ENCODE data around the gene B3GNT3.
"Not testable (repeated sequence)": the region's sequence is repeated elsewhere in the genome, so short reads cannot be mapped to it uniquely, and the experiment has no call there.

Gene B3GNT3

DNA sequence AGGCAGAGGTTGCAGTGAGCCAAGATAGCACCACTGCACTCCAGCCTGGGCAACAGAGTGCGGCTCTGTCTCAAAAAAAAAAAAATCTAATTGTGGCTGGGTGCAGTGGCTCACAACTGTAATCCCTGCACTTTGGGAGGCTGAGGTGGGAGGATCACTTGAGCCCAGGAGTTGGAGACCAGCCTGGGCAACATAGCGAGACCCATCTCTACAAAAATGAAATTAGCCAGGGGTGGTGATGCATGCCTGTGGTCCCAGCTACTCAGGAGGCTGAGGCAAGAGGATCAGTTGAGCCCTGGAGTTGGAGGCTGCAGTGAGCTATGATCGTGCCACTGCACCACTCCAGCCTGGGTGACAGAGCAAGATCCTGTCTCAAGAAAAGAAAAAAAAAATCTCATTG is 3.7 kb downstream of the B3GNT3 start:
- DNase-seq, result not testable (repeated sequence)

DNA sequence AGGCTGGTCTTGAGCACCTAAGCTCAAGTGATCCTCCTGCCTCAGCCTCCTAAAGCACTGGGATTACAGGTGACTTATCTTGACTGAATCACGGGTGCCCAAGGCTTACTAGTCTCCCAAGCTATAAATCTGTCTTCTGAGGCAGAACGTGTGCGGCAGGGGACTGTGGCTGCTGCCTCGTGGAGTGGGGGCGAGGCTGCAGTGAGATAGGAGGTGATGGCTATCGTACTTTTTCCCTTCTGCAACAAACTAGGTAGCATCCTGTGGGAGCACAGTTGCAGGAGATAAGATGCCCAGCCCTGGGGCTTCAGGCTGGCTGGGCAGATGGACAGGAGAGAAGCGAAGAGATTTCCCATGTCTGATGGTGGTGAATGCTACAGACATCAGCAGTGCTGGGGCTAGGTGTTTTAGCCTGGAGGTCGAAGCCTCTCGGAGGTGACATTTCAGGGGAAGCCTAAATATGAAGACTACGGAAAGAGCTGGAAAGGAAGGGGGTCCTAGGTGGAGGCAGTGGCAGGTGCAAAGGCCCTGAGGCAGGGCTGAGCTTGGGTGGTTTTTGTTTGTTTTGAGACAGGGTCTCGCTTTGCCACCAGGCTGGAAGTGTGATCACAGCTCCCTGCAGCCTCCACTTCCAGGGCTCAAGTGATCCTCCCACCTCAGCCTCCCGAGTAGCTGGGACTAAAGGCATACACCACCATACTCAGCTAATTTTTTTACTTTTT is 7.4 kb downstream of the B3GNT3 start:
- no peak for DNase-seq

DNA sequence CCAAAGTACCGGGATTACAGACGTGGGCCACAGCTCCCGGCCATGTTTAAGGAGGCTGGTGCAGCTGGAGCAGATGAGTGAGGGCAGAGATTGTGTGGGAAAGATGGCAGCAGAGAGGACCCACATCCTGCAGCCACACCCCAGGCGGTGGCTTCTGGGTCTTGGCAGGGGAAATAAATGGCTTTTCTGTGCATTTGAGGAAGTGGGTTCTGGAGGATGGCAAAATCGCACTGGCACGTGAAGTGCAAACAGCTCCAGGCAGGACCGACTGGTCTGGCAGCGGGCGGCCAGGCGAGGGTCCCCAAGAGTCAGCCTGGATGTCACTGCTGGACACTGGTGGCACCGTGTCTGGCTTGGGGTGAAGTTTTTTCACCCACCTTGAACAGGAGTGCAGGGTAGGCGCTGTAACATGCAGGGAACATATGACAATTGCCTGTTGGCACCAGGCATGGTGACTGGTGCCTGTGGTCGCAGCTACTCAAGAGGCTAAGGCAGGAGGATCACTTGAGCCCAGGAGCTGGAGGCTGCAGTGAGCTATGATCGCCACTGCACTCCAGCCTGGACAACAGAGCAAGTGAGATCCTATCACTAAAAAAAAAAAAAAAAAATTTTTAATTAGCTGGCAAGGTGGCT is 8.4 kb downstream of the B3GNT3 start:
- no peak for DNase-seq

DNA sequence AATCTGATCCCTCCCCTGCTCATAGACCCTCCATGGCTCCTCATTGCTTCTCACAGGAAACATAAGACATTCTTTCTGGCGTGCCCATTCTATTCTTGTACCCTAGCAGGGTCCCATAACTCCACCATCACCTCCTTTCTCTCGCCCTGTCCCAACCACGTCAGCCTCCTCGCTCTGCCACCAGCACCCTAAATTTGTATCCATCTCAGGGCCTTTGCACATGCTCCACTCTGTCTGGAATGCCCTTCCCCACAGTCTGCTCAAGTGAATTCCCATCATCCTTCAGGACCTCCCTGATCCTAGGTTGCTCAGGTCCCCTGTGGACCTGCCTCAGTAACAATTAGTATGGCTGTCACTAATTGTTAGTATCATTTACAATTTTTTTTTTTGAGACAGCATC is 10.5 kb downstream of the B3GNT3 start:
- DNase-seq, result no peak

DNA sequence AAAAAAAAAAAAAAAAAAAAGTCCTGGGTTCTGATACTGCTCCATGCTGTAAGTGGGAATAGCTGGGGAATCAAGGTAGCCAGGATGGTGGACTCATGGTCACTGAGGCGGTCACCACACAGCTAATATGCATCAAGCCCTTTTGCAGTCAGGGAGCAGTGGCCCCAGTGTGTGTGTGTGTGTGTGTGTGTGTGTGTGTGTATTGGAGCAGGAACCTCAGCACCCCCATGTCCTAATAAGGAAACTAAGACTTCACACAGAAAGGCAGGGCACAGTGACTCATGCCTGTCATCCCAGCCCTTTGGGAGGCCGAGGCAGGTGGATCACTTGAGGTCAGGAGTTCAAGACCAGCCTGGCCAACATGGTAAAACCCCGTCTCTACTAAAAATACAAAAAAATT is 12.0 kb downstream of the B3GNT3 start:
- DNase-seq, result no peak

DNA sequence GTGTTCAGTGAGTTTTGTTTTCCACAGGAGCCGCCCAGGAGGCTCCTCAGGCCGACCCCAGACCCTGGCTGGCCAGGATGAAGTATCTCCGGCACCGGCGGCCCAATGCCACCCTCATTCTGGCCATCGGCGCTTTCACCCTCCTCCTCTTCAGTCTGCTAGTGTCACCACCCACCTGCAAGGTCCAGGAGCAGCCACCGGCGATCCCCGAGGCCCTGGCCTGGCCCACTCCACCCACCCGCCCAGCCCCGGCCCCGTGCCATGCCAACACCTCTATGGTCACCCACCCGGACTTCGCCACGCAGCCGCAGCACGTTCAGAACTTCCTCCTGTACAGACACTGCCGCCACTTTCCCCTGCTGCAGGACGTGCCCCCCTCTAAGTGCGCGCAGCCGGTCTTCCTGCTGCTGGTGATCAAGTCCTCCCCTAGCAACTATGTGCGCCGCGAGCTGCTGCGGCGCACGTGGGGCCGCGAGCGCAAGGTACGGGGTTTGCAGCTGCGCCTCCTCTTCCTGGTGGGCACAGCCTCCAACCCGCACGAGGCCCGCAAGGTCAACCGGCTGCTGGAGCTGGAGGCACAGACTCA is 12.9 kb downstream of the B3GNT3 start:
- no peak for DNase-seq

DNA sequence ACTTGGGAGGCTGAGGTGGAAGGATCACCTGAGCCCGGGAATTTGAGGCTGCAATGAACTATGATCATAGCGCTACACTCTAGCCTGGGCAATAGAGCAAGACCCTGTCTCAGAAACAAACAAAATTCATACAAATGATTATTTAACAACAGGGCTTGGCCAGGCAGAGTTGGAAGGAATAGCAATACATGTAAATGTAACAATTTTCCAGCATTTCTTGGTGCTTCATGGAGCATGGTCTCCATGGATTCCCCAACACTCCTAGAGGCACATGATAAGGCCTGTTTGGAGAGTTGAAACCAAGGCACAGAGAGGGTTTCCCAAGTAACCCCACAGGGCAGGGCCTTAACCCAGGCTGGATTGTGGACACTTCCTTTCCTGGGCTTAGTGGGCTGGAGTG is 16.2 kb downstream of the B3GNT3 start:
- DNase-seq, result no peak

DNA sequence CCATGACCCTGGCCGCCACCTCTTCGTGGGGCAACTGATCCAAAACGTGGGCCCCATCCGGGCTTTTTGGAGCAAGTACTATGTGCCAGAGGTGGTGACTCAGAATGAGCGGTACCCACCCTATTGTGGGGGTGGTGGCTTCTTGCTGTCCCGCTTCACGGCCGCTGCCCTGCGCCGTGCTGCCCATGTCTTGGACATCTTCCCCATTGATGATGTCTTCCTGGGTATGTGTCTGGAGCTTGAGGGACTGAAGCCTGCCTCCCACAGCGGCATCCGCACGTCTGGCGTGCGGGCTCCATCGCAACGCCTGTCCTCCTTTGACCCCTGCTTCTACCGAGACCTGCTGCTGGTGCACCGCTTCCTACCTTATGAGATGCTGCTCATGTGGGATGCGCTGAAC is 16.7 kb downstream of the B3GNT3 start:
- DNase-seq, result no peak

DNA sequence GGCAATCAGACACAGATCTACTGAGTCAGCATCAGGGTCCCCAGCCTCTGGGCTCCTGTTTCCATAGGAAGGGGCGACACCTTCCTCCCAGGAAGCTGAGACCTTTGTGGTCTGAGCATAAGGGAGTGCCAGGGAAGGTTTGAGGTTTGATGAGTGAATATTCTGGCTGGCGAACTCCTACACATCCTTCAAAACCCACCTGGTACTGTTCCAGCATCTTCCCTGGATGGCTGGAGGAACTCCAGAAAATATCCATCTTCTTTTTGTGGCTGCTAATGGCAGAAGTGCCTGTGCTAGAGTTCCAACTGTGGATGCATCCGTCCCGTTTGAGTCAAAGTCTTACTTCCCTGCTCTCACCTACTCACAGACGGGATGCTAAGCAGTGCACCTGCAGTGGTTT is 17.2 kb downstream of the B3GNT3 start:
- no peak for DNase-seq

DNA sequence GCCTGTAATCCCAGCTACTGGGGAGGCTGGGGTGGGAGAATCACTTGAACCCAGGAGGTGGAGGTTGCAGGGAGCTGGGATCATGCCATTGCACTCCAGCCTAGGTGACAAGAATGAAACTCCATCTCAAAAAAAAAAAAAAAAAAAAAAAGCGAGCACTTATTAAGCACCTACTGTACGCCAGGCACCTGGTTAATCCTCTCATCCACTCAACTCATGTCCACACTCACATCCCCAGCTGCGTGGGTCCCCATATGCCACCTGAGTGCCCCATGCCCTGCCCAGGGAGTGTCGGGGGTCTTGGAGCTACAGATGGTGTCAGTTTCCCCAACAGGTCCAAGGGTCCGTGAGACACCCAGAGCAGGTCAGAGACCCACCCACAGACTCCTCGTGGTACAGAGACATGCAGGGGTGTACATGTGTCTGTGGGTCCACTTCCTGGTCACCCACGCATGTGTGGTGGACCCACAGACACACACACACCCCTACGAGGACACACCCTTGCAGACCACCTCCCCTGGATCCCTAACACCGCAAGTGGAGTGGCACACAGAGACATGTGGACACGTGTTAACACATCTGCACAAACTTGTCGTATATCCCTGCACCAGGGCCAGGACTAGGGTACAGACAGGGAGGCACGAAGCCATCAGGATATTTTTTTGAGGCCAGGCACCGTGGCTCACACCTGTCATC is 22.9 kb downstream of the B3GNT3 start:
- DNase-seq, result no peak

DNA sequence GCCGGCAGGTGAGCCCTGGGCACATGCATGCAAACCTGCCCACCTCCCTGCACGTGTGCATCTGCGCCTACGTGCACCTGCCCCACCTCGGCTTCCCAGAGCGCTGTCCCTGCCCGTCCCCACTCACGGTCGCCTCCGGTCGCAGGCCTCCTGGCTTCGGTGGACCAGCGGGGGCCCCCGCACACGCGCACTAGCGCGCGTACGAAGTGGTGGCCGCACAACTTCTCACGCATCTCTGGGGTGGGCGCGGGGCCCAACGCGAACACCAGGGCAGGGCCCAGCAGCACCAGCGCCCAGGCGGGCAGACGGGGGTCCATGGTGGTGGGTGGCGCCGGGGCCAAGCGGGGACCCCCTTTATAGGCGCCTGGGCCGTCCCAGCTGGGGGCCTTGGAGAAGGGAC is 26.3 kb downstream of the B3GNT3 start, which contains the start of gene INSL3:
TSS of gene INSL3 (minus strand) at position 330 of the 400 bp plus-strand sequence. CDS start at position 317, 13 bp downstream.
- no peak for DNase-seq

DNA sequence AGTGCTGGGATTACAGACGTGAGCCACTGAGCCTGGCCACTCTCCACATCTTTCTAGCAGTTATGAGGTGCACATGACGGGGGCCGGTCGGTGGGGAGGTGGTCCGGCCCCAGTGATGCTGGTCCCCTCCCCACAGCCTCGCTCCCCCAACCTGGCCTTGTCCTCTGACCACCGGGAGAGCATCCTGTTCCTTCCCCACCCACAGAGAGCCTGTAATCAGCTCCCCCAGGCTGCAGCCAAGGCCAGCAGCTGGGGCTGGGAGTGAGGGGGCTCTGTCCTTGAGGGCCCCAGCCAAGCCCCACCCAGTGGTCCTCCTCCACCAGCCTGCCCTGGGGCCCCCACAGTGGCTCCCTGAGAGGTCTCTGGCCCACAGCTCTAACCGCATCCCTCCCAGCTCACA is 29.4 kb downstream of the B3GNT3 start:
- no peak for DNase-seq

DNA sequence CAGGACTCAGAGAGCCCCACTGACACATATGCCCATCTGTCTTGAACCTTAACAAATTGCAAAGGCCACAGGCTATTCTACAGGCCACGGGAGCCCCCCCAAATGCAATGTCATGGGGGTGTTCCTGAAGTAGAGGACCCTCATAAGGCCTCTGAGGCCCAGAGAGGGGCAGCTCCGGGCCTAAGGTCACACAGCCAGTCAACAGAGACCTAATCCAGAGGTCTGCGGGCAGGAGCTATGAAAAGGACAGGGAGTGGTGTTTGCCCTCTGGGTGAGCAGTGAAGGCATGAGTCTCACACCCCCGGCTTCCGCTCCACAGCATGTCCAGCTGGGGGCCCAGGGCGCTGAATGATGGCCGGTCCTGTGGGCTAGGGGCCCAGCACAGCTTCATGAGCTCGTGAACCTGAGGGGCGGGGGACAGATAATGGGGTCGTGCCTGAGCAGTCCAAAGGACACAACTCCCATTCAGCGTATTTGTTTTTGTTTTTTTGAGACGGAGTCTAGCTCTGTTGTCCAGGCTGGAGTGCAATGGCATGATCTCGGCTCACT is 31.6 kb downstream of the B3GNT3 start:
- no peak for DNase-seq

DNA sequence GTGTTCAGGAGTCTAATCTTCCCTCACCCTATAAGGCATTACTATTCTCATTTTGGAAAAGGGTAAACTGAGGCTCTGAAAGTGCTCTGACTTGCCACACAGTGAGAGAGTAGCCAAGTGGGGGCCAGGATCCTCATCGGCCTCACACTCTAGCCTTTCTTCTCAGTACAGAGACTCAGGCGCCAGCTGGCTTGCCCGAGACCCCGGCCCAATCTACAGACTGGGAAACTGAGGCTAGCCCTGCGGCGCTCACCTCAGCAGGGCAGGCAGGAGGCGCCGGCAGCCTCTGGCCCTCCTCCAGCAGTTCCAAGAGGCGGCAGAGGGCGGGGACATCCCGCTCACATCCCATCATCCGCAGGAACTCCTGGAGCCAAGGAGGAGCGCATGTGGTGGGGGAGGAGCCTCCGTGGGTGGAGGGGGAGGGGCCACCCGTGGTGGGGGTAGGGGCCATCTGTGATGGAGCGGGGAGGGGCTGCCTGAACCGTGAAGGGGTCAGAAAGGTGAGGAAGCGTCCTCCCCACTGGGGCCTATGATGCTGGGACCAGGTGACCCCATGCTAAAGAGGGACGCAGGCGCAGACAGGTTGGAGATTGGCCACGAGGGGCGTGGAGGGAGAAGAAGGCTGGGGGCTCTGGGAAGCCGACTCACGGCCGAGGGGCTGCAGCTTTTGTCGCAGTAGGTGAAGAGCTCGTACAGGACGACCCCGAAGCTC is 35.1 kb downstream of the B3GNT3 start:
- DNase-seq, result no peak

DNA sequence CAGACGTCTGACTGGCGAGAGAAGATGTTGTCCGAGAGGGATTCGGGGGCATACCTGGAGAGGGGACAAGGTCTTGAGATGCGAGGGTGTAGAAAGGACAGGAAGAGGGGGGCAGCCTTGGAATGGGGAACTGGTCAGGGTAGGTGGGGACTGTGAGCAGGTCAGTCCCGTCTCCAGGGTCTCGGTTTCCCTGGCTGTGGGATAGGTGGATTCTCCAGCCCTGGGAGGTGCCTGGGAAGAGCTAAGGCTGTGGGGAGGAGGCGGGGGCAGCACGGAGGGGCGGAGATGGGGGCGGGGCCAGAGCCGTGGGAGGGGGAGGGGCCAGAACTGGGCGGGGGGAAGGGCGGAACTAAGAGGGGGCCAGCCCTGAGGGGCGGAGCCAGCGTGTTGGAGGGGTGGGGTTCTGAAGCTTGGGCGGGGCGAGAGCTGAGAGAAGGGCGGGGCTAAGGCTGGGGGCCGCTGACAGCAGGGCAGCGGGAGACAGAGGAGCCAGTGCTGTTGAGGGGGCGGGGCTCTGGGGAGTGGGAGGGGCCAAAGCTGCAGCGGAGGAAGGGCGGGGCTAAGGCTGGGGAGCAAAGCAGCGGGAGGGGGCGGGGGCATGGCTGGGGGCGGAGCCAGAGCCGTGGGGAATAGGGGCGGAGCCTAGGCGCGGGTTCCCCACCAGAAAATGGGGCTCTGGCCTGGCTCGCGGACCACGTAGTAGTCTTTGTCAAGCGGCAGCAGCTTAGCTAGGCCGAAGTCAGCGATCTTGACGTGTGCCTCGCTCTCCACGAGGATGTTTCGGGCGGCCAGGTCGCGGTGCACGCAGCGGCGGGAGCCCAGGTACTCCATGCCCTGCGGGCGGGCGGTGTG is 35.9 kb downstream of the B3GNT3 start:
- DNase-seq, result peak; percentile 83

DNA sequence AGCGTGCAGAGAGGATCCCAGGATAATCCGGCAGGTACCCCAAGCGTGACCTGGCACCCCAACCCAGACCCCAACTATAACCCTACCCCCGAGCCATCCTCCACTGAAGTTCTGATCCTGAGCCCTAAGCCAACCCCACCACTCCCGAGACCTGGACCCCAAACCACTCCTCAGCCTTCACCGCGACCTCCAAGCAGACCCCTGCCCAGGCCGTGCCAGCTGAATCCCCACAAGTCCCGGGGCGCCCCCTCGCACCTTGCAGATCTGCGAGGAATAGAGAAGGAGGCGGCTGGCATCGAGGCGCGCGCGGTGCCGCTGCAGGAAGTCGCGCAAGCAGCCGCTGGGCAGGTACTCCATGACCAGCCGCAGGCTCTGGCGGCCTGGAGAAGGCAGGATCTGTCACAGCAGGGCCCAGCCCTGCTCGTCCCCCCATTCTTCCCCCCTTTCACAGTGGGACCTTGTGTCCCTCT is 36.5 kb downstream of the B3GNT3 start:
- no peak for DNase-seq

DNA sequence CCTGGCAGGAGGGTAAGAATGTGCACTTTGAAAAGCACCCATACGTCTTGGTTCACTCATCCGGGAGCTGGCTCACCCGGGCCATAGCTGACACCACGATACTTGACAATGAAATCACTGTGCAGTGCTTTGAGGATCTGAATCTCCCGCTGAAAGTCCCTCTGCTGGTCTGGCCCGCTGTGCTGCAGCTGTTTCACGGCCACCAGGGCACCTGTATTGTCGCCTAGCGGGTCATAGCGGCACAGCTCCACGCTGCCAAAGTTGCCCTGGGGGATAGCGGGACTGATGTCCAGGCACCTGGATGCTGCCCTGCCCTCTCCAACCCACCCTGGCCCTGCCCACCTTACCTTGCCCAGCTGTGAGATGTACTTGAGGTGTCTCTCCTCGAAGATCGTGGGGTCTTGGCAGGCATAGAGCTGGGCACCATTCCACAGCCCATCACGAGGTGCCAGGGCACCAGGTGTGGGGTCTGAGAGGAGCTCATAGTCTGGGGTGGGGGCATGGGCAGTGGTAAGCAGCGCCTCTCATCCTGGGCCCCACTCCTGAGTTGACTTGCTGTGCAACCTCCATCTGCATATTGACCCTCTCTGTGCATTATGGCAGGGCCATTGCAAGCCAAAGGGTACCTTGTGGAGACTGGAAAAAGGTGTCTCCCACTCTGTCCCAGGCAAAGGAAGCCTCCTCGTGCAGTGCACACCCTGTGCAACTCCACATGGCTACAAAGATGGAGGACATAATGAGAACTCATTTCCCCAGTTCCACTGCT is 37.7 kb downstream of the B3GNT3 start:
- DNase-seq, result no peak

DNA sequence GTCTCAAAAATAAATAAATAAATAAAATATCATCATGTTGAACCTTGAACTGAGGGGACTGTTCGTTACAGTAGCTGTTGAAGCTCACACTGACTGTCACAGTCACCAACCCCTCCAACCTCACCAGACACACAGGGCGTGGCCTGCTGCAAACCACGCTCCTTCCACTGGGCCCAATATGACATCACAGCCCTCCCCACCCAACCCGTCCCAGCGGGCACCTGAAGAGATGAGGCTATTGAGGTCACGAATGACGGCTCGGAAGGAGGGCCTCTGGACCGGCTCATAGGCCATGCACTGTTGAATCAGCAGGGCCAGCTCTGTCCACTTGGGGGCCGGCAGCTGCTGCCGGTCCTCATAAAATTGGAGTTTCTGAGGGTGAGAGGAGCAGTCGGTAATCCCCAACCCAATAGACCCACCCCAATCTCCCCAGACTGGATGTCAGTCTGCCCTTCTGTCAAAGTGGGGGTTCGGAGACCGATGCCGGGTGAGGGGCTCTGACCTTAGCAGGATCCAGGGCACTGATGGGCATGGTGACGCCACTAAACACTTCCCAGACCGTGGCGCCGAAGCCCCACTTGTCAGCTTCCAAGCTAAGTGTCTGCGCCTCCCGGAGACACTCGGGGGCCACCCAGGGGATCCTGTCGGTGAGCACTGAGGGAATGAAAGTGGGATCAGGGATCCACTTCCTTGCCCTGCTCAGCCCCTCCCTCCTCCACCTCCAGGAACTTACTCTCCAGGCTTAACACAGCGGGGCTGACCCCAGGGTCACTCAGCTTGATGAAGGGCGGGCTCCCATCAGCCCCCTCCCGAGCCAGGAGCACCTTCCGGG is 39.6 kb downstream of the B3GNT3 start:
- DNase-seq, result no peak

DNA sequence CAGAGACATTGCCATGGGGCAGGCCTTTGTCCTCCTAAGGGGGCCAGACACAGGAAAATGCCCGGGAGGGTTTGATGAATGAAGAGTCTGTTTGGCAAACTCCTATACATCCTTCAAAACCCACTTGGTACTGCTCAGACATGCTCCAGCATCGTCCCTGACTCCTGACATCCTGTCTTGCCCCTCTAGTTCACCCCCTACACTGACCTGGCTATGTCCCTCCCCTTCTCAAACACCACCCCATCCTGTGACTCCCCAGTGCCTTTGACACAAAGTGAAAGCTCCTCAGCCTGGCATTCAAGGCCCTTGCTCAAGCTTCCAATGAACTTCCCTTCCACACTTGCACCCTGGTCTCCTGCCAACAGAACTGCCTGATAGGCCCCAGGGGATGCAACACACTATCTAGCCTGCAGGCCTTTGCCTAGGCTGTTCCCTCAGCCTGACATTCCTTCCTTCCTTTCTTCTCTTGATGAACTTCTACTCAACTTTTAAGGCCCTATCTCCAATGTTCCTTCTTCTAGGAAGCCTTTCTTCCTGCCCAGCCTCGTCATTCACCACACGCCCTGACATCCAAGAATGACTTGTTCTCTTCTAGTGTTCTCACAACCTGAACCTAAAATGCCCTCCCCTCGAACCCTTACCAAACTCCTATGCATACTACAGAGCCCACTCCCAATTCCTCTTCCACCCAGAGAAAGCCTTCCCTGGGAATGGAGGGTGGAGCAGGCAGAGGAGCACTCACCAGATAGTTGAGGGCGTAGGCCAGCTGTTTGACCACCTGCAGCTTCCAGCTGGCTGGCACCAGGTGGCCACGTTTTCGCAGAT is 40.5 kb downstream of the B3GNT3 start:
- no peak for DNase-seq
